ENCODE measurements around the gene PCSK6.
"Not testable (repeated sequence)": the region's sequence is repeated elsewhere in the genome, so short reads cannot be mapped to it uniquely, and the experiment has no call there.

Gene PCSK6

GRCh38 chr15:101425787-101426365 lies 63.6 kb downstream of the PCSK6 start:
- CTCF ChIA-PET, result no interaction called here
- POLR2A ChIA-PET, result no interaction called here
- H3K4me3 ChIP-seq (ENCODE audit: low read depth, low read length), result no peak overlapping the region
- DNase-seq (ENCODE audit: low read depth, low spot score), result no peak
- no peak for TF ChIP-seq CTCF (IDR thresholded peaks at IDR 0.05; ENCODE audit: insufficient read depth, low read length, missing control alignments)

DNA sequence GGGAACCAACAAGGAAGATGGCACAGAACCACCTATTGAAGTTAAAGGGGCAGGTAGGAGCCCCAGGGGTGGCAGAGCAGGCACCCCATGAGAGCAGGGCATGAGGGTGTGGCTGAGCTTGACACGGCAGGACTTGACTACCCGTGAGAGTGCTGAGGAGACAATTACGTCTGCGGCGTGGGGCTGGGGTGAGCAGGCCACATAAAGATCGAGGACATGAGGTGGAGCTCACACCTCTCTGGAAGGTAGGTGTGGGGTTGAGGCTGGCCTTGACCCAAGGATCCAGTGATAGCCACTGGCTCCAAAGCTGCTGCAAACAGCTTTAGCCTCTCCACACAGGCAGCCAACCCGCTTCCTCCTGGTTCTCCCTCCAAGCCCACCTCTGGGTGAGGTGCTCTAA lies 64.5 kb downstream of the PCSK6 start:
- ChIA-PET CTCF (no interaction called here), POLR2A (no interaction called here)
- no peak overlapping the region for H3K4me3 ChIP-seq (ENCODE audit: low read depth, low read length)
- no peak for TF ChIP-seq CTCF (IDR thresholded peaks at IDR 0.05; ENCODE audit: insufficient read depth, low read length, missing control alignments)
- no peak for DNase-seq (ENCODE audit: low read depth, low spot score)

- no peak for DNase-seq (ENCODE audit: low read depth, low spot score)
- H3K4me3 ChIP-seq (ENCODE audit: low read depth, low read length), result no peak overlapping the region
- ChIA-PET CTCF (no interaction called here), POLR2A (no interaction called here)
- no peak for TF ChIP-seq CTCF (IDR thresholded peaks at IDR 0.05; ENCODE audit: insufficient read depth, low read length, missing control alignments)
These were observed 69.3 kb downstream of the PCSK6 start for GRCh38 chr15:101420232-101420631.

DNA sequence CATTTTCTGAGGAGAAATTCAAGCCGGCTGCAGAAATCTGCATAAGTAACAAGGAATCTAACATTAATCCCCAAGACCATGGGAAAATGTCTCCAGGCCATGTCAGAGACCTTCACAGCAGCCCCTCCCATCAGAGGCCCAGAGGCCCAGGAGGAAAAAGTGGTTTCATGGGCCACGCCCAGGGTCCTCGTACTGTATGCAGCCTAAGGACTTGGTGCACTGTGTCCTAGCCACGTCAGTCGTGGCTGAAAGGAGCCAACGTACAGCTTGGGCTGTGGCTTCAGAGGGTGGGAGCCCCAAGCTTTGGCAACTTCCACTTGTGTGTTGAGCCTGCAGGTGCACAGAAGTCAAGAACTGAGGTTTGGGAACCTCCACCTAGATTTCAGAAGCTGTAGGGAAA lies 73.0 kb downstream of the PCSK6 start:
- CTCF ChIA-PET; POLR2A ChIA-PET; DNase-seq (ENCODE audit: low read depth, low spot score); H3K4me3 ChIP-seq (ENCODE audit: low read depth, low read length): not testable (repeated sequence)

DNA sequence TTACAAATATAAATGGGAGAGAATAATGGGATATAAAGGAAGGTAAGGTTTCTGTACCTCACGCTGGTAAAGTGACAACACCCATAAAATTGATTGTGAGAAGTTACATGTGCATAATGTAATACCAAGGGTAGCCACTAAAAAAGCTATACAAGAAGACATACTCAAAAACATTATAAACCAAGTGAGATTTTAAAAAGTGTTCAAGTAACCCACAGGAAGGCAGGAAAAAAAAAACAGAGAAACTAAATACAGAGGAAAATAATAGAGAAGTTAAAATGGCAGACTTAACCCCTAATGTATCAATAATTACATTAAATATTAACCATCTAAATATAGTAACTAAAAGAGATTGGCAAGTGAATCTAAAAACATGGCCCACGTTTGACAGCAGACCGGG lies 76.3 kb downstream of the PCSK6 start:
- ChIA-PET POLR2A (no interaction called here), CTCF (interaction anchor here (1.2 kb wide), 1 partner anchor 227 kb away, joined by 5 read pairs; no protein-coding TSS in a partner anchor)
- no peak overlapping the region for H3K4me3 ChIP-seq (ENCODE audit: low read depth, low read length)
- no peak for TF ChIP-seq CTCF (IDR thresholded peaks at IDR 0.05; ENCODE audit: insufficient read depth, low read length, missing control alignments)
- DNase-seq (ENCODE audit: low read depth, low spot score), result no peak

- no peak for TF ChIP-seq CTCF (IDR thresholded peaks at IDR 0.05; ENCODE audit: insufficient read depth, low read length, missing control alignments)
- ChIA-PET CTCF (no interaction called here), POLR2A (no interaction called here)
- no peak for DNase-seq (ENCODE audit: low read depth, low spot score)
- no peak overlapping the region for H3K4me3 ChIP-seq (ENCODE audit: low read depth, low read length)
These were observed 77.9 kb downstream of the PCSK6 start for GRCh38 chr15:101411581-101411980.

DNA sequence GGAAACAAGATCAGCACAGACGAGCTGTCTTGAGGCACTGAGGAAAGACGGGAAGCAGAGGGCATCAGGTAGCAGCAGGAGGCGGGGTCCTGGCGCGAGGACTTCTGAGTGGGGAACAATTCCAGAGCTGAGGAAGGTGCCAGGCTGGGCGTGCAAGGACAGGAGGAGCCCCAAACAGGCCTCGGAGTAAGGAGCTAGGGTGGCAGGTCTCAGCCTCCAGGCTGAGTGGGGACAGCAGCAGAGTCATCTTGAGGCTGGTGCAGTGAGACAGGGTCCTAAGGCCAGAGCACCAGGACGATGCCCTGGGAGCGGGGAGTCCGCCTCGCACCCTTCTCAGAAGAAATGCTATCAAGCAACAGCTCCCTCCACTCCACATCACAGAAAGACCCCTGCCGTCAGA lies 78.4 kb downstream of the PCSK6 start:
- POLR2A ChIA-PET, result no interaction called here
- no peak overlapping the region for H3K4me3 ChIP-seq (ENCODE audit: low read depth, low read length)
- no peak for DNase-seq (ENCODE audit: low read depth, low spot score)
- TF ChIP-seq CTCF (IDR thresholded peaks at IDR 0.05; ENCODE audit: insufficient read depth, low read length, missing control alignments), result no peak
- CTCF ChIA-PET, result no interaction called here

Measured in AG04449 (cell line).